ENCODE data around the gene PREP. TPM values are rescaled to one million over a fixed set of nuclear protein-coding genes. Genes with fewer than 3 reads are reported as not detected.

The PREP gene
- total RNA-seq, 1 donor from 2014 or later = 47.8 TPM

DNA sequence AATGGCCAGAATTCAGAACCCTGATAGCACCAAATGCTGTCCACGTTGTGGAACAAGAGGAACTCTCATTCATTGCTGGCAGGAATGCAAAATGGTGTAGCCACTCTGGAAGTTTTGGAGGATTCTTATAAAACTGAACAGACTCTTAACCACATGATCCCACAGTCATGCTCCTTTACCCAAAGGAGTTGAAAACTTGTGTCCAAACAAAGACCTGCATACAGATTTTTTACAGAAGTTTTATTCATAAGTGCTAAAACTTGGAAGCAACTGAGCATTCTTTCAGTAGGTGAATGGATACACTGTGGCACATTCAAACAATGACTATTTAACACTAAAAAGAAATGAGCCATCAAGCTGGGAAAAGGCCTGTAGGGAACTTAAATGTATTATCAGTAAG, 32.5 kb downstream of the PREP start:
- Mint-ChIP-seq H3K4me3 (no peak overlapping the region), H3K4me1 (peaks cover 16% of the 10 kb centered on the region), H3K36me3 (peaks cover 59% of the 10 kb centered on the region), H3K27ac (no peak overlapping the region), H3K9me3 (peaks cover 14% of the 10 kb centered on the region), H3K27me3 (ENCODE audit: low read depth) (no peaks in the 10 kb centered on the region)
- TF ChIP-seq, protein P1, sequence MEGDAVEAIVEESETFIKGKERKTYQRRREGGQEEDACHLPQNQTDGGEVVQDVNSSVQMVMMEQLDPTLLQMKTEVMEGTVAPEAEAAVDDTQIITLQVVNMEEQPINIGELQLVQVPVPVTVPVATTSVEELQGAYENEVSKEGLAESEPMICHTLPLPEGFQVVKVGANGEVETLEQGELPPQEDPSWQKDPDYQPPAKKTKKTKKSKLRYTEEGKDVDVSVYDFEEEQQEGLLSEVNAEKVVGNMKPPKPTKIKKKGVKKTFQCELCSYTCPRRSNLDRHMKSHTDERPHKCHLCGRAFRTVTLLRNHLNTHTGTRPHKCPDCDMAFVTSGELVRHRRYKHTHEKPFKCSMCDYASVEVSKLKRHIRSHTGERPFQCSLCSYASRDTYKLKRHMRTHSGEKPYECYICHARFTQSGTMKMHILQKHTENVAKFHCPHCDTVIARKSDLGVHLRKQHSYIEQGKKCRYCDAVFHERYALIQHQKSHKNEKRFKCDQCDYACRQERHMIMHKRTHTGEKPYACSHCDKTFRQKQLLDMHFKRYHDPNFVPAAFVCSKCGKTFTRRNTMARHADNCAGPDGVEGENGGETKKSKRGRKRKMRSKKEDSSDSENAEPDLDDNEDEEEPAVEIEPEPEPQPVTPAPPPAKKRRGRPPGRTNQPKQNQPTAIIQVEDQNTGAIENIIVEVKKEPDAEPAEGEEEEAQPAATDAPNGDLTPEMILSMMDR (IDR thresholded peaks at IDR 0.05; ENCODE audit: unreplicated experiment) = no peak
- no peak for DNase-seq (ENCODE audit: low spot score in 2 of 2, unreplicated experiment in 2 of 2)

DNA sequence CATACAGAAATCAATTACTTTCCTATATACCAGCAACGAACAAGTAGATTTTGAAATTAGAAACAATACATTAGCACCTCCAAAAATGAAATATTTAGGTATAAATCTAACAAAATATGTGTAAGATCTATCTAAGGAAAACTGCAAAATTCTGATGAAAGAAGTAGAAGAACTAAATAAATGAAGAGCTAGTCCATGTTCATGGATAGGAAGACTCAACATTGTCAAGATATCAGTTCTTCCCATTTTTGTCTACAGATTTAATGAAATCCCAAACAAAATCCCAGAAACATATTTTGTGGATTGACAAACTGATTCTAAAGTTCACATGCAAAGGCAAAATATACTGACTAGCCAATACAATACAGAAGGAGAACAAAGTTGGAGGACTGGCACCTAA, 33.7 kb downstream of the PREP start:
- H3K27ac Mint-ChIP-seq = no peak overlapping the region
- H3K9me3 Mint-ChIP-seq = peaks cover 14% of the 10 kb centered on the region

GRCh38 chr6:105364243-105364642, 38.6 kb downstream of the PREP start:
- TF ChIP-seq, protein P1 (IDR thresholded peaks at IDR 0.05; ENCODE audit: unreplicated experiment) = no peak
- Mint-ChIP-seq H3K9me3 (peaks cover 9% of the 10 kb centered on the region), H3K36me3 (peaks cover 37% of the 10 kb centered on the region), H3K27me3 (ENCODE audit: low read depth) (no peaks in the 10 kb centered on the region), H3K27ac (no peak overlapping the region), H3K4me3 (no peak overlapping the region), H3K4me1 (peaks cover 6% of the 10 kb centered on the region)
- DNase-seq (ENCODE audit: low spot score in 2 of 2, unreplicated experiment in 2 of 2) = no peak

More for the DNA sequence above, 33.7 kb downstream of the PREP start:
- DNase-seq (ENCODE audit: low spot score in 2 of 2, unreplicated experiment in 2 of 2) = no peak
- Mint-ChIP-seq H3K4me1 (peaks cover 11% of the 10 kb centered on the region), H3K36me3 (peaks cover 58% of the 10 kb centered on the region), H3K4me3 (no peak overlapping the region), H3K27me3 (ENCODE audit: low read depth) (no peaks in the 10 kb centered on the region)
- TF ChIP-seq, protein P1 (IDR thresholded peaks at IDR 0.05; ENCODE audit: unreplicated experiment) = no peak

DNA sequence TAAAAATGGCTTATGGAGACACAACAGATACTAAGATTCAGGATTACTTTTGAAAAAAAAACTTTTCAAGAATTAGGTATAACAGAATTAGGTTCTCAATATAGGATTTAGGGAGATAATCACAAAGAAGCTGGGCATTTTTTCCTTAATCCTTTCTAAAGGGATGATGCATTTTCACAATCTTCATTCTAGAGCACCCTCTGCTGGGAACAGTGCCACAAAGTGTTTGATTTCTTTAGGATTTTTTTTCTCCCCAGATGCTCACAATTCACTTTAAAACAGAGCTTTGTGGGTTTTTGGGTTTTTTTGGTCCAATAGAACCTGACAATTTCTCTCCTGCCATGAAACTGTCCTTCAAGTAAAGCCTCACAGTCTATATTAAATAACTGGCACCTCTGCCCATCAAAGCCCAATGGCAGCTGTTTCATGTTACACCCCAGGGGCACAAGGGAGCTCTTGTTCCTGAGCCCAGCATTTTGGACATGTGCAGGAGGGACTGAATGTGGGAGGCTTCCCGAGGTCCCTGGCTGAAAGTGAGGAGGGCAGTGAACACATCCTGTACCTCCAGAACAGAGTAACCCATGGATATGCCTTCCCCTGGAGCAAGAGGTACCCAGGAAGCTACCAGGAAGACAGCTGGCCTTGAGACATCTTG, 39.7 kb downstream of the PREP start:
- no peak for DNase-seq (ENCODE audit: low spot score in 2 of 2, unreplicated experiment in 2 of 2)
- H3K36me3 Mint-ChIP-seq = peaks cover 33% of the 10 kb centered on the region
- no peak overlapping the region for H3K27ac Mint-ChIP-seq
- peaks cover 6% of the 10 kb centered on the region for H3K4me1 Mint-ChIP-seq
- no peak overlapping the region for H3K4me3 Mint-ChIP-seq
- H3K9me3 Mint-ChIP-seq = peaks cover 3% of the 10 kb centered on the region
- TF ChIP-seq, protein P1 (IDR thresholded peaks at IDR 0.05; ENCODE audit: unreplicated experiment) = no peak
- no peaks in the 10 kb centered on the region for H3K27me3 Mint-ChIP-seq (ENCODE audit: low read depth)

GRCh38 chr6:105359419-105360370, 43.2 kb downstream of the PREP start:
- no peaks in the 10 kb centered on the region for H3K27me3 Mint-ChIP-seq (ENCODE audit: low read depth)
- H3K9me3 Mint-ChIP-seq = peaks cover 19% of the 10 kb centered on the region
- peak overlapping the region; percentile 77 for H3K27ac Mint-ChIP-seq
- DNase-seq (ENCODE audit: low spot score in 2 of 2, unreplicated experiment in 2 of 2) = no peak
- TF ChIP-seq, protein P1 (IDR thresholded peaks at IDR 0.05; ENCODE audit: unreplicated experiment) = no peak
- H3K4me3 Mint-ChIP-seq = no peak overlapping the region
- H3K36me3 Mint-ChIP-seq = peaks cover 39% of the 10 kb centered on the region
- peaks cover 6% of the 10 kb centered on the region for H3K4me1 Mint-ChIP-seq
